NOMO-1 (cell line): ENCODE measurements around the gene BBLN.

Experiments used
- DNase-seq, 2 experiments: peaks; one replicate each; lab custom pipeline; 2025; ENCODE audit not compliant: unreplicated experiment in 2 of 2; lab: John Stamatoyannopoulos, UW

The BBLN gene

DNA sequence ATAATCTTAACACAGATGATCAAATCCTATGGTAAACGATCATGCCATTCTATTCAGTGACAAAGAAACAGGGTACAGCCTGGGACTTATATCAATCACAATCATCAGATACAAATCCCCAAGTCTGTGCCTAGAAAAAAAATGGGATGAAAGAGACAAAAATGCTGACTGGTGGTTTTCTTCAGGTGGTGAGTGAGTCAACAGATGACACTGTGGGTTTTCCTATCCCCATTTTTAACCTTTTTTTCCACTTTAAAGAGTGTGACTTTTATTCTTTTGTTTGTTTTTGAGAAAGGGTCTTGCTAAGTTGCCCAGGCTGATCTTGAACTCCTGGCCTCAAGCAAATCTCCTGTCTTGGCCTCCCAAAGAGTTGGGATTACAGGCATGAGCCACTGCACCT, 28.1 kb downstream of the BBLN start:
- no peak for DNase-seq

DNA sequence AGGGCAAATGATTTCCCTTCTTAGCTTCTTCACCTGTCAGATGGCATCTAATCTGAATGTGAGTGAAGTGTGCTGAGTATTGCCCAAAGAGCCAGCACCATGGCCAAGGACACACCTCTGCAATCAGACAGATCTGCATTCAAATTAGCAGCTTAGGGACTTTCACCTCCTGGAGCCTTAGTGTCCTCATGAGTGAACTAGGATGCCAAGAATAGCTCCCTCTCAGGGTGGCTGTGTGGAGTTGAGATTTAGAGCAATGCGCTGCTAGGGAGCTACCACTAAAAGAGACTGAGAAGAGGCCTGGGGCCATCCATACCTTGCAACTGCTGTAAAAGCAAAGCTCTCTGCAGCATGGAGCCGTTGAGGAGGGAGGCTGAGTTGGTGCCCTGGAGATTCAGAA, 29.9 kb downstream of the BBLN start:
- no peak for DNase-seq

DNA sequence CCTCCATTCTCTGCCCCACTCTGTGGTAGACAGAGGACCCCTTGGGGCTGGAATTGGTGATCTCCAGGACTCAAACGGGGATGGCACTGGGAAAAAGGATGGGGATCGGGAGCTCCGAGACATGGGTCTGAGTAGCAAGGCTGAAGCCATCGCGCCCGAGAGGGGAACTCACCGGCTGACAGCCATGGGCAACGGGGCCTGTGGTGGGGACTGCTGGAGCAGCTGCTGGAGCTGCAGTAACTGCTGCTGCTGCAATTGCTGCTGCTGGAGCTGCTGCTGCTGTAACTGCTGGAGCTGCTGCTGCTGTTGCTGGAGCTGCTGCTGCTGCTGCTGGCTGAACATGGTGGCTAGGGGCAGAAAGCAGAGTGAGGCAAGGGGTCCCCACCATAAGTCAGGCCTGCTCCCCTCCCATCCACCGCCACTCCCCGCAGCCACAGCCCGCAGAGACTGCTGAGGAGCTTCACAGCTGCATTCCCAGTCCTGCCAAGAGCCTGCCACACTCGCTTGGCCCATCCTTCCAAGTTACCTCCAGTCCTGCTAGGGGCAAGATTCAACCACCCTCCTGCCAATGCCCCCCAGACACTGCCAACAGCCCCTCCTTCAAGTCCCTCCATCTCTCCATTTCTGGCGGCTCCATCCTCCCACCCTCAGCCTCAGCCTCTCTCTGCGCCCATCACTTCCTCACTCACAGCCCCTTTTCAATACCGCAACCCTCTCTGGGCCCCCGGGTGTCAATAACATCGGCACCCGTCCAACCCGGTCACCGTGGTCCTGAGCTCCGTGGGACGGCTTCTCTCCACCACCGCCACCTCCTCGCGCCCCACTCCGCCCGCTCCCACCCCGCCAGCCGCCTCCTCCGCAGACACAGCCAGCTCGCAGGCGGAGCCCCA, 30.7 kb downstream of the BBLN start:
- peak; percentile 24 to 40 for DNase-seq

DNA sequence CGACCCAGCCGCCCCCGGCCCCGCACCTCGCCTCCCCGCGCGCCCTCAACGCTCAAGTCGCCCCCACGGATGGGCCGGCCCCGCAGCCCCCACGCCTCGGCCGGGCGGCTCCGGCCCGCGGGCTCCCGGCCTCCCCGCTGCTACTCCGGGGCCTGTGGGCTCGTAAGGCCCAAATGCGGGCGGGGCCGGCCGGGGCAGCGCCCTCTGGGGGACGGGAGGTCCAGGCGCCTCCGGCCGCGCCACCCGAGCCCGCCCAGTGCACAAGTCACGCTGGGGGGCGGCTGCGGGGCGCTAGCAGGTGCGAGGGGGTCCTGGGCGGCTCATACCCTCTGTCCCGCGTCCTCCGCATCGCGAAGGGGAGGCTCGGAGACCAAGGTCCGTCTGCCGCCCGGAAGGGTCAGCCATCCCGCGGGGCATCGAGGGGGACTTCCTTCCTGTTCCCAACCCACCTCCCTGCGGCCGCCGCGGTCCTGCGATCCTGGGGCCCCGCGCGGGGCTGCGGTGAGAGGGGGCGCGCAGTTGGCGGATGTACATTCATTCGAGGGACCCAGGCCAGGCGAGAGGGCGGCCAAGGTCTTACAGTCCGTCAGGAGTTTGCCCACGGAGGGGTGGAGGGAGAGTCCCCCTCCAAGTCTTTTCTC, 31.5 kb downstream of the BBLN start, which contains the start of gene CIZ1:
Gene CIZ1 (minus strand): TSS at position 167 of the 641 bp plus-strand sequence. CDS start 715 bp downstream, outside the sequence.
- peak; percentile 69 to 81 for DNase-seq

DNA sequence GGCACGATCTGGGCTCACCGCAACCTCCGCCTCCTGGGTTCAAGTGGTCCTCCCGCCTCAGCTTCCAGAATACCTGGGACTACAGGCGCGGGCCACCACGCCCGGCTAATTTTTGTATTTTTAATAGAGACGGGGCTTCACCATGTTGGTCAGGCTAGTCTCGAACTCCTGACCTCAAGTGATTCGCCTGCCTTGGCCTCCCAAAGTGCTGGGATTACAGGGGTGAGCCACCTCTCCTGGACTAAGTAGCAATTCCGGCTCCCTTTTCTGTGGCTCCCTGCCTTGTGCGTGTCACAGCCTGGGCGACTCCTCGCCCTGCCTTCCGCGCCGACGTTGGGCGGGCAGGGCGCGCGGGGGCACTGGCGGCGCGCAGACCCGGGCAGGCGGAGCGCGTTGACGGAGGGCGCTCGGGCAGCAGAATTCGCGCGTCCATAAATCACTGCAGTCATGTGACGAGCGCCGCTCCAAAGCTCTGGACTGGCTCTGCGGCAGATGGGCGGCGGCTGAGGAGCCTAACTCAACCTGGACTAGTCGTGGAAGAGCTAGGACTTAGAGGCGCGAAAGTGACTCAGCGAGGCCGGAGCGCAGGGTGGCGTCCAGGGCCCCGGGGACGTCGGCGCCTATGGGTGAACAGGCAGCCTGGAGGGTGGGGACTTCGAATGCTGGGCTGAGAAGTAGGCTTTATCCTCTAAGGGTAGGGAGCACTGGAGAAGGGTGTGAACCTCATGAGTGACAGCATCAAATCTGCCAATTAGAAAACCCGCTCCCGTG, 32.7 kb downstream of the BBLN start:
- DNase-seq: peak; percentile 69 to 75

DNA sequence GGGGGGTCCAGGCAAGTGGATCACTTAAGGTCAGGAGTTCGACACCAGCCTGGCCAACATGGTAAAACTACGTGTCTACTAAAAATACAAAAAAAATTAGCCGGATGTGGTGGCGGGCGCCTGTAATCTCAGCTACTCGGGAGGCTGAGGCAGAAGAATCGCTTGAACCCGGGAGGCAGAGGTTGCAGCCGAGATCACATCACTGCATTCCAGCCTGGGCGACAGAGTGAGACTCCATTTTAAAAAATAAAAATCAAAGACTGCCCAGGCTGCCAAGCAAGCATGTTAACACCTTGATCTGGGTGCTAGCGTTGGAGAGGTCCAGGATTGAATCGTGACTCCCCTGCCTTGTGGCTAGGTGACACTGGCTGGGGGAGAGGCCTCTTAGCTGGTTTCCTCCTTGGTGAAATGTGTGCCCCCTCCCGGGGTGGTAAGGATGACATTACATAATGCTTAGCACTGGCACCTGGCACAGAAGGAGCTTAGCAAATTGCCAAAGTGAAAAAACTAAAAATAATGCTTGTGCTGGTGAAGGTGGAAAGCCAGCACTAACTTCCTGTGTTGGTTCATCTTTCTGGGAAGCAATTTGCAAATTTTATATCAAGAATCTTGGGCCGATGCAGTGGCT, 33.5 kb downstream of the BBLN start:
- no peak for DNase-seq

DNA sequence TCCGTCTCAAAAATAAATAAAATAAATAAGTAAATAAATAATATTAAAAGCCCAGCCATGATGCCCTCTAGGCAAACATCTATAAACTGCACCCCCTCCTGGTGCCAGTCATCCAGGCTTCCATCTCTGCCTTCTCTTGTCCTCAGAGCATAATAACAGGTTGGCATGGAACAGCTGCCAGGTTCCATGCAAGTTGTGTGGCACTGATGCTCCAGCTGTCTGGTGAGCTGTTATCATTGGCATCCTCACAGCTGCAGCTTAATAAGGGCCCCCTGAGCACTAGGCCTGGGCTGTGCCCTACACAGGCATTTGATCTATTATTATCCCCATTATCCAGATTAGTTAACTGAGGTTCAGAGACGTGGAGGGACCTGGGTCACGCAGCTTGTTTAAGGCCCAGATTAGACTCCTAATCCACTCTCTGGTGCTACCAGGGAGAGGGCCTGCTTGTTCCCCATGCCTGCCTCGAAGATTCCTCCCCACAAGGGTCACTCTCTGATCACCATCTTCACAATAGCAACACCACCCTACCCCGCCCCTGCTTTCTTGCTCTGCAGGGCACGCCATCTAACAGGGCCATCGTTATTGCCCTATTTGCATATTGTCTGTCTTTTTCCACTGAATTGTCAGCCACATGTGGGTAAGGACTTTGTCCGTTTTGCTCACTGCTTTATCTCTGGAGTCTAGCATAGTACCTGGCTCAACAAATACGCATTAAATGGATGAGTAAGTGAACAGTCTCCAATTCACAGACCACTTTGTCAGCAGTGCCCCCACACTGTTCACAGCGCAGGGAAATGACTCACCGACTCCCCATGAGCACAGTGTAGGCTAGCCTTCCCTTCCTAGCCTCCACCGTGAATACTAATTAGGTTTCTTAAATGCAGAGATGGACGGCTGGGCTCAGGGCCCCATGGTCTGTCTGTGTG, 41.6 kb downstream of the BBLN start:
- no peak for DNase-seq

DNA sequence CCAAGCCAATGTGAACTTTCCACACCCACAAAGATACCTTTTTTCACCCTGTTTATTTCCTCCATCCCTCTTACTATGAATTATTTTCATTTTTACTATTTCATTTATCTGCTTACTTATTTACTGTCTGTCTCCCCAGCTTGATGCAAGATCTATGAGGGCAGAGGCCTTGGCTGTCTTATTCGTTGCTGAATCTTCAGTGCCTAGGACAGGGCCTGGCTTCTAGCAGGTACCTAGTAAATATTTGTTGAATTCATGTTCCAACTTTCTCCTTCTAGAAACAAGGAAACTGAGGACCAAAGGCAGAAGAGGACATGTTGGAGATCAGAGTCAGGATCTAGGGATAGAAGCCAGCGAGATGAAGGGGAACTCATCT, 42.6 kb downstream of the BBLN start:
- no peak for DNase-seq

DNA sequence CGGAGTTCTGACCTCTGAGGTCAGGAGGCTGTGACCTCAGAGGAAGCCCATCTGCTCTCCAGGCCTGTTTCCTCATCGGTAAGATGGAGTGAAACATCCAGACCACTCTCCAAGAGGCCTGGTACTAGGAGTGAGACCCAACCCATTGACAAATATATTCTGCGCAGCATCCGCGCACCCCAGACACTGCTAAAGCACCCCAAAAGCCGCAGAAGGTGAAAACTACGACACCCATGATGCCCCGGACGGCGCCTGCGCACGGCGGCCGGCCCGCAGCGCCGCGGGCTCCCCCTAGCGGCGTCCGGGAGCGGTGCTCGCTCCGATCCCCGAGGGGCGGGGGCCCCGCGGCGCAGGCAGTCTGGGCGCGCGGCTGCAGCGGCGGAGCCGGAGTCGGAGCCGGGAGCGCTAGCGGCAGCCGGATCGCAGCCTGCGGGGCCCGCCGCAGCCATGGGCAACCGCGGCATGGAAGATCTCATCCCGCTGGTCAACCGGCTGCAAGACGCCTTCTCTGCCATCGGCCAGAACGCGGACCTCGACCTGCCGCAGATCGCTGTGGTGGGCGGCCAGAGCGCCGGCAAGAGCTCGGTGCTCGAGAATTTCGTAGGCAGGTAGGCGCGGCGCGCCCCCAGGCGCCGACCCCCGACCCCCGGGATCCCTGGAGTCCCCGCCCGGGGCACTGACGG, 43.1 kb downstream of the BBLN start, which contains the start of gene DNM1:
Gene DNM1 (plus strand): TSS at position 356 of the 683 bp plus-strand sequence. CDS start 92 bp downstream, at position 448.
- peak; percentile 62 to 81 for DNase-seq

DNA sequence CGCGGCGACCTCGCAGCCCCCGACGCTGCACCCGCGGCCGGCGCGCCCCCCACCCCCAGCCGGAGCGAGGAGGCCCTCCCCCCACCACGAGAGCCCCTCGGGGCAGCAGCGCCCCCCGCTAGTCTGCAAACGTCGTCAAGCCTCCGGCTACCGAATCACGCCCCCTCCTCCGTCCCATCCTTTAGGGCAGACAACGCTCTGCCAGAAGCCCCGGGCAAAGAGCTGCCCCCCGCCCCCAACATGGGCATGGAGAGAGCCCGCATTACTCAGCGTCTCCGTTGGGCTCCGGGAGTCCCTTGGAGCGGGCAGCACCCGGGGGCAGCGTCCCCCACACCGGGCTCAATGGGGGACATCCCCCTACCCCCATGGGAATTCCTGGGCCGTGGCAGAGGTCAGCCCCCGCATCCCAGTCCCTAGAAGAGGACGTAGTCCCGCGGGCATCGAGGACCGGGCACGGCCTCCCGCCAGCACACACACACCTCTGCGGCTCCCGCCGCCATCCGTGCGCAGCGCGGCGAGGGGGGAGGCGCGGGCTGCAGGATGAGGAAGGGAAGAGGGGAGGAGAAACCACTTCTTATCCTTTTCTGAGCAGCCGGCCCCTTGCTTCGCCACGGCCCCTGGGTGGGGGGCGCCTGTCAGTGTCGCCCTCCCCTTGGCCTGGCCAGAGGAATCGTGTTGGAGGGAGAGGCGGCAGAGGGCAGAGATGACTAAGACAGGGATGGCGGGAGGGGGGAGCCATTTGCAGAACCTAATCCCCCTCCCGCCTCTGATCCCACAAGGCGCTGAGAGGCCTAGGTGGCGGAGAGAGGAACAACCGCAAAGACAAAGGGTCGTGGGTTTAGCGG, 43.9 kb downstream of the BBLN start:
- peak; percentile 24 to 43 for DNase-seq

DNA sequence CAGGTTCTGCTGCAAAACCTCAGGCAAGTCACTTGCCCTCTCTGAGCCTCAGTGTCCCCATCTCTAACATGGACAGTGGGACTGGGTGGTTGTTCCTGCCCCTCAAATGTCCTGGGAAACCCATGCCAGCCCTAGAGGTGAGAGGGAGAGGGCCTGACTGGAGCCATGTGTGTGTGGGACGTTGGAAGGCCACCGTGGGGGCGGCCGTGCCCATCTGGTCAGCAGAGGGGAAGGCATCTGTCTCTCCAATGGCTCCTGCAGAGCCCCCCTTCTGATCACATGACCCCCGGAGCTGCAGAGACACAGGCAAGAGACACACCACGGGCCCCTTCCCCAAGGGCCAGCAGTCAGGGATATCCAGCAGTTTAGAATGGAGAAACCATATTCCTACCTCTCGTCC, 44.8 kb downstream of the BBLN start:
- no peak for DNase-seq

DNA sequence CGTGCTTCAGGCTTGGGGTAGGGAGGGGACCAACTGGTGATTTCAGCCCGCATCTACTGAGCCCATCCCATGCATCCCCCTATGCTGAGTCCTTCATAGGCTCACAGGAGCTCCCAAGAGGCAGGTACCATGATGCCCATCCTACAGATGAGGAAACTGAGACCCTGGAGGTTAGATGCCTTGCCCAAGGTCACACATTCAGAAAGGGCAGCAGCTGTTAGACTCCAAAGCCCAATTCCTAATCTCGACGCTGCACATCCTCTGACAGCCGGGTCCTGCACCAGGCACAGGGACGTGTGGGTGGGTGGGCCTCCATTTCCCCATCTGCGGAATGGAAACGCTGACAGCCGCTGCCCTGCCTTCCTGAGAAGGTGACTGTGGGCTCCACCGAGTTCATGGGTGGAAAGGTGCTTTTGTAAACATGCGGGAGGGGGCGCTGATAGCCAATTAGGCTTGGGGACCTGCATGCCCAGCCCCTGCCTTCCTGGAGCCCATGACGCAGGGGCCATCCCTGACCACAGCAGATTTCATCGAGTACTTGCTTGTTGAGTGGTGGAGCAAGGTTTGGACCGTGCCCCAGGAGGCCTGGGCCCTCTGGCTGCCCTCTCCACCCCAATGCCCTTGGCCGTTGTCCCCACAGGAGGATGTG, 45.4 kb downstream of the BBLN start:
- DNase-seq: no peak

DNA sequence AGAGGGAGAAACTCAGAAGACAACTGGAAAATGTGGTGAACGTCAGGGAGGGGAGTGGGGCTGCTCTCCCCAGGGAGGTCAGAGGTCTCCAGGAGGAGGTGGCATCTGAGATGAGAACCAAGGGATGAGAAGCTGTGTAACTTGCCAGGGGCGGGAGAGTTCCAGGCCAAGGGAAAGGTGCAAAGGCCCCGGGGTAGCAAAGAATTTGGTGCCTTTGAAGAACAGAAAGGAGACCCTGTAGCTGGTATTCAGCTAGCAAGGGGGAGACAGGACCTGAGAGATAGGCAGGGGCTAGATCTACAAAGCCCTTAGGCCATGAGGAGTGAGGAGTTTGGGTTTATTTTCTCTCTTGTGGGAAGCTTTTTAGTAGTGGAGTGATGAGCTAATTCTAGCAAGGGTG, 46.4 kb downstream of the BBLN start:
- no peak for DNase-seq

DNA sequence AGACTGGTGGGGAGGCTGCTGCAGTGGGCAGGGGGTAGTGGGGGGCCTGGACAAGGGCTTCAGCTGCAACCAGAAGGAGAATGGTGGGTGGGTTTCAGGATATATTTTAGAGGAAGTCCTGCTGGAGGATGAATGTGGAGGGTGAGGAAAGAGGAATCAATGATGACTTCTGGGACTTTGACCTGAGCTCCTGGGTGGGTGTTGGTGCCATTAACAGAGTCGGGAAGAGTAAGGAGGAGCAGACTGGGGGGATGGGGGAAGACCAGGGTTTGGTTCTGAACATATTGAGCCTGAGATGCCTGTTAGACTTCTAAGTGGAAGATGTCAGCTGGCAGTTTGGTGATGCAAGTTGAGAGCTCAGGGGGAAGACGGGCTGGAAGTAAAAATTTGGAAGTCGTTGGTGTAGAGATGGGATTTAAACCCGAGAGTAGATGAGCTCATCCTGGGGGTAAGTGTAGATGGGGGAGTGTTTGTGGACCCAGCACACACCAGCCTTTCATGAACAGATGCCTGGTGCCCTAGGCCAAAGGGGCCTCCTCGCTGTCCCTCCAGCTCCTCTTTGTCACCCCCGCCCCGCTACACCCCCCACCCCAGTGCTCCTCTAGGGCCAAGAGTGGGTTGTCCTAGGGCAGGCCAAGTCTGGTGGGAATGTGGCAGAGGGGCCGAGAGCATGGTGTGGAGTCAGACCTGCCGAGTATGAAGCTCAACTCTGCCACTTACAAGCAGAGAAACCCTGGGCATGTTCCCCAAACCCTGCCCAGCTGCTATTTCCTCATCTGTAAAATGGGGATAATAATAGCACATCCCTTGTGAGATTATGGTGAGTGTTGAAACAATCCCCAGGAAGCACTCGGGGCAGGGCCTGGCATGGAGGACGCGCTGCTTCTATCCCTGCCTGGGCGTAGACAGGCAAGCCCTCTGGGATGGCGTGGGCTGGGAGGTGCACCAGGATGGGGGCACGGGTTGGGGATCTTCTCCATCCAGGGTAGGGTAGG, 47.1 kb downstream of the BBLN start:
- no peak for DNase-seq

DNA sequence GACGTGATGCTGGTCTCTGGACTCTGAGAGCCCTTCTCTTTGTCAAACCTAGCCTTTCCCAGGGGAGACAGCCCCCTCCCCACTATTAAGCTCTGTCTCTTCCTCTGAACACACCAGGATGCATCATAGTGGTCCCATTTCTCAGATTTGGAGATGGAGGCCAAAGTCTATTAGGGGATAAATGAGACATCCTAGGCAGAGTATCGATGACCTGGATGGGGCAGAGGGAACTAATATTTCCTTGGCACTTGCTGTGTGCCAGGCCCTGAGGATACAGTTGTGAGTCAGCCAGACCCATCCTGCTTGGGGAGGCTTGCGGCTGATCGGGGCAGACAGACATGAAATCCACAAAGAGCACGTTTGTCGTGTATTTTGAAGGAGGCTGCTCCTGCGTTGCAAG, 48.3 kb downstream of the BBLN start:
- DNase-seq: no peak

DNA sequence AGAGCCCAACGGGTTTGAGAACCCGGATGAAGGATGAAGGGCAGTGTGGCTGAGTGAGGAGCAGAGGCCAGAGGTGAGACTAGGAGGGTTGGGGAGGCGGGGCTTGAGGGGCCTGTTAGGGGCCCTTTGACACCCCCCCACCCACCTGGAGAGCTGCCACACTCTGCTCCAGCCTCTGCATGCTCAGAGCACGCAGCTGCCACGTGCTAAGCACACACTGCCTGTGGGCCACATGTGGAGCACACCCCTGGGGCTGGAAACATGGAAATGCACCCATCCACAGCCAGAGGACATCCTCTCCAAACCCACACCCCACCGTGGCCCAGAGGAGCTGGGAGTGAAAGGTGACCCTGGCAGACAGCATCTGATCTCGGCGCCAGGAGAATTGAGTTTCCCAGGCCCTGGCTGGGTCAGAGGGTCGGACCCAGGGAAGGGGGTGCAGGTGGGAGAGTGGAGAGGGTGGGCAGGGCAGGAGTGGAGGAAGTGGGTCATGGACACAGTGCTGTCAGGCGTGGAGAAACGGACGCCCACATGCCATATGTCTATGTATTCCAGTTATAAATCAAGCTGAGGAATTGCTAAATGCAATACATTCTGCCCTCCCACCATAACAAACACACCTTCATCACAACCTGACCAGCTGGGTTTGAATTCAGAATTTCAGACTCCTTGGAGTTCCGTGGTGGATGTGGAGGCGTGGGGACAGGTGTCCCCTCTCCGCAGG, 49.0 kb downstream of the BBLN start:
- no peak for DNase-seq
